ENCODE data around the gene RNF213.

The RNF213 gene

DNA sequence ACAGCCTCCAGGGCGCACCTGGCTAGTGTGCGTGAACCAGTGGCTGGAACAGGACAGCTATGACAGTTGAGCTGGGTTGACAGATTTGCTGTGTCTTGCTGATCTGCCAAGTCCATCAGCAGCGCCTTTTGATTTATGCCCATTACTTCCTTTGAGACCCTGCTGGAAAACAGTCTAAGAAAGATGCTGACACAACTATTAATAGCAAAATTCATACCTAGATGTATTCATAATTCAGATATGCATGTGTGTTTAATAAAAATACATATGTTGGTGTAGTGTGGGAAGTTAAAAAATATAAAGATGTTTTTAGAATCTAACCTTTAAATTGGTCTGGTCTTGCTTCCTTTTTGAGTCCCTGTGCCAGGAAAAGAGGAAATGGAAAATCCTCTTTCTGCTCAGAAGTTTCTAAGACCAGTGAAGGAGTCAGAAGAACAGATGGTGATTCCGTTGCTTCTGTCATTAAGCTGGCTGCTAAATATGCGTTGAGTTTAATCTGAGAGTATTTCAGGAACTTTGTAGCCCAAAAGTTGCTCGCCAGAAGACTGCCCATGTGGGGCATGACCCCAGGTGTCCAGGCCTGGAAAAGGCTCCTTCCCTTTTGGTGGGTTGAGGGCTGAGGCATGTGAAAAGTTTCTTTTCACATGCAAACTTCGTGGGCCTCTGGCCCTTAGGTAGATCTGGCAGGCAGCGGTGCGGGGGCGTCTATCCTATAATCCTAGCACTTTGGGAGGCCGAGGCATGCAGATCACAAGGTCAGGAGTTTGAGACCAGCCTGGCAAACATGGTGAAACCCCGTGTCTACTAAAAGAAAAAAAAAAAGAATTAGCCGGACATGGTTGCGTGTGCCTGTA is 114.3 kb downstream of the RNF213 start:
- DNase-seq, result no peak

DNA sequence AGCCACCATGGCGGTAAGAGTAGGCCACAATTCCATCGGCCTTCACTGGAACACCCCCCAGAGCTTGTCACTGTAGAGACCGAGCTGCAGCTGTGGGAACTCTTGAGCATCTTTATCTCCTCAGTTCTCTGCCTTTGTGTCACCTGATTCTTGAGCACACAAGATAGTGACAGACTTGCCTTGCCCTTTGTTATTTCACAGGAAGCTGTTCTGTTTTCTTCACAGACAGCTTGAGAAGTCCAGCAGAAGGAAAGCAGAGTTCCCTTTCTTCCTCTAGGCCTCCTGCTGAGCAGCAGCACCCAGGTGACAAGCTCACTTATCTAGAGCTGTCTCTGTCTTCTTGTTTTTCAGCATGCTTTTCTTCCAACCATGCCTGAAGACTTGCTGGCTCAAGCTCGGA is 115.9 kb downstream of the RNF213 start:
- DNase-seq, result no peak

GRCh38 chr17:80377798-80378197 is 117.1 kb downstream of the RNF213 start:
- no peak for DNase-seq

- no peak for DNase-seq
These were observed 118.7 kb downstream of the RNF213 start for GRCh38 chr17:80379348-80379747.

DNA sequence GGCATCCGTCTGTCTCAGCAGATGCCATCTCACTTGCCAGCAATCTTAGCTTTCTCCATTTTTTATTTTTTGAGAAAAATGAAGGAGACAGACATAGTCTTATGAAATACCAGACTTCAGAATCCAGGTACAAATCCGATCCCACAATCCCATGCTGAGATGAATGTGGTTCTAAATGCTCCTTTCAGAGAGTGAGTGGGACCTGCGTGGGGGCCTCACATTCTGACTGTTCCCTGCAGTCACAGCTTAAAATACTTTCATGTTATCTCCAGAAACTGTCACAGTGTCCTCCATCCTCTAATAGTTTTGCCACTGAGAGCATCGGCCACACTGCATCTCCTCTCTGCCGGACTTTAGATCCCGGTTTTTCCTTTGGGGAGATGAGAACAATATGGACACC is 119.4 kb downstream of the RNF213 start:
- no peak for DNase-seq

DNA sequence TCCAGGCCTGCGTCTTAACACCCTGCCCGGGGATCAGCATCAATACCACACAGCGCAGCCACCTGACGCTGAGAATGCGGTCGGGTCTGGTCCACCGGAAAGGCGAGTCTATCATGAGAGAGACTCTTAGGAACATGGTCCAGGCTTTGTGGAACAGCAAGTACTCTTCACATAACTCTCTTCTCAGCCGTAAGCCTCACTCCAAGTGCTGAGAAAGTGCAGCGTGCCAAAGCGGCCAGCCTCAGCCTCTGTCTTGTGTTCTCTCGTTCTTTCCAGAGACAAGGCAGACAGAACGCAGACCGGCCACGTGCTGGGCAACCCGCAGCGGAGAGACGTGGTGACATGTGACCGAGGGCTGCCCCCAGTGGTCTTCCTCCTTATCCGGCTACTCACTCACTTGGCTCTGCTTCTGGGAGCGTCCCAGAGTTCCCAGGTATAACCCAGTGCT is 119.9 kb downstream of the RNF213 start:
- no peak for DNase-seq

DNA sequence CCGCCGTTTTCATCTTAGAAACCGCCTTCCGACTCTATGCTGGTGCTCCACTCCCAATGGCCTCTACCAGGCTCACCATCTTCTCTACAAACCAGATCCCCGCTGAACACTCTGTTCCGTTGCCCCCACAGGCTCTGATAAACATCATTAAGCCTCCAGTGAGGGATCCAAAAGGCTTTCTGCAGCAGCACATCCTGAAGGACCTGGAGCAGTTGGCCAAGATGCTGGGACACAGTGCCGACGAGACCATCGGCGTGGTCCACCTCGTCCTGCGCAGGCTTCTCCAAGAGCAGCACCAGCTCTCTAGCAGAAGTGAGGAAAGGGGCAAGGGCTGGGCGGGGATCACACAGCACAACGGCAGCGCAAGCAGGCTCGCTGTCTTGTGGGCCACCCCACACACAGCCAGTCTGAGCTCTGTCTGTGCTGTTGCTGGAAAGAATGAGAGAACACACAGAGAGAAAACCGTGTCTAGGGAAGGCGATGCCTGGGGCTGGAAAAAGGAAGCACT is 120.8 kb downstream of the RNF213 start:
- no peak for DNase-seq

- DNase-seq, result no peak
These were observed 121.8 kb downstream of the RNF213 start for GRCh38 chr17:80382446-80382845.

DNA sequence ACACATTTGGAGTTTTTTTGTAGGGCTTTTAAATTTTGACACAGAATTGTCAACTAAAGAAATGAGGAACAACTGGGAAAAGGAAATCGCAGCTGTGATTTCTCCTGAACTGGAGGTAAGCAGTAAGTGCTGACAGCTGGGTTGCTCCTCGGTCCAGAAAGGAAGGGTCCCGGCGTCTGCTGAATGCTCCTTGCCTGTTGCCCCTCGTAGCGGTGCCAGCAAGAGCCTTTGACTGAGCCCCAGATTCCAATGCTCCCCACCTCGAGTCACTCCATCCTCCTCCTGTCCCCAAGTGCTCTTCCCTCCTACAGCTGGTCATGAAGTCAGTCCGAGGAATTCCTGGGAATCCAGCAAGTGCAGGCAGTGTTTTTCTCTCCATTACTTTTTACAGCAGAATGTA is 122.3 kb downstream of the RNF213 start:
- no peak for DNase-seq

GRCh38 chr17:80384078-80384960 is 123.7 kb downstream of the RNF213 start:
- DNase-seq, result no peak

- no peak for DNase-seq
These were observed 124.4 kb downstream of the RNF213 start for GRCh38 chr17:80385046-80385445.

- DNase-seq, result no peak
These were observed 125.7 kb downstream of the RNF213 start for GRCh38 chr17:80386341-80386740.

- no peak for DNase-seq
These were observed 126.4 kb downstream of the RNF213 start for GRCh38 chr17:80387071-80387470.

- no peak for DNase-seq
These were observed 127.5 kb downstream of the RNF213 start for GRCh38 chr17:80388175-80388574.

DNA sequence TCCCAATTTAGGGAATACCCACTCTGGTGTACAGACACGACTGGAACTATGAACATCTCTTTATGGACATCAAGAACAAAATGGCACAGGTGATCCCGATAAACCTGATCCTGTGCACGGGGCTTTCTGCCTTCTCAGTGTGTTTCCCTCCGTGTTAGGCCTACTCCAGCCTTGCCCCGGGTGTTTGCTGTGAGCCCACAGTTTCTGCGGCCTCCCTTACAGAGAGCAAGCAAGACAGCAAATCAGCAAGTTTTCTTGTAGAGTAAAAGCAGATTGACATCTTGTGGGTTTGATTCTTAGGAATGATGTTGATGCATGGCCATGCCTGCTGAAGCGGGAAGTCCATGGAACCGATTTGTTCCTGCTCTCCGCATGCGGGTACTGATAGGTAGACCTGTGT is 127.9 kb downstream of the RNF213 start:
- DNase-seq, result no peak

DNA sequence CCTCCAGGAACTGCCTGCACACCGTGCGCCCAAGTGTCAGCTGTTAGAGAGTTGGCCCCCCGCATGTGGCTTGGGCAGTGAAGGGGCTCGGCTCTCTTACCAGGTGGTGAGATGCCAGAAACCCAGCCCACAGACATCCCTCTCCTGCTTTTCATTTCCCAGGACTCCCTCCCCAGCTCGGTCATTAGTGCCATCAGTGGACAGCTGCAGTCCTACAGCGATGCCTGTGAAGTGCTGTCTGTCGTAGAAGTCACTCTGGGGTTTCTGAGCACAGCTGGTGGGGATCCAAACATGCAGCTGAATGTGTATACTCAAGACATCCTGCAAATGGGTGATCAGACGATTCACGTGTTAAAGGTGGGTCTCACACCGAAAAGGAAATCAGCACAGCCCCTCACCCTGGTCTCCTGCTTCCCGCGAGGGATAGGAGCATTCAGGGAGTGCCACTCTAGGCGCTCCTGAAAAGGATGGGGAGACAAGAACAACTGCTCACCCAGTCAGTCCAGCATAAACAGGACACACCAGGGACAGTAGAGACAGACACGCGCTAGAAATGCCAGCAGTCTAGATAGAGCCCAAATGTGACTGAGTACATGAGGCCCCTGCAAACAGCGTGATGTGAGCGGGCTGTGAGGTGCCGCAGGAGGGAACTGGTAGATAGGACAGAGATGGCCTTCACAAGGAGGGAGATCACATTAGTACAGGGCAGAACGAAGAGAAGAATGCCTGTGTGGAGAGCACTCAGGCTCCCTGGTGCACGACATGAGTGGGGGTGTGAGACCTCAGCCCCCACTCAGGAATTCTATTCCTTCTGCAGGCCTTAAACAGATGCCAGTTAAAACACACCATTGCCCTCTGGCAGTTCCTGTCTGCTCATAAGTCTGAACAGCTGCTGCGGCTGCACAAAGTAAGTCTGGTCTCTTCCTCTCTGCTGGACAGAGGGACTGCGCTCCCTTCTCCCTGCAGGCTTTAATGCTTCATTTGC is 128.7 kb downstream of the RNF213 start:
- no peak for DNase-seq

GRCh38 chr17:80393241-80393890 is 132.7 kb downstream of the RNF213 start:
- no peak for DNase-seq

DNA sequence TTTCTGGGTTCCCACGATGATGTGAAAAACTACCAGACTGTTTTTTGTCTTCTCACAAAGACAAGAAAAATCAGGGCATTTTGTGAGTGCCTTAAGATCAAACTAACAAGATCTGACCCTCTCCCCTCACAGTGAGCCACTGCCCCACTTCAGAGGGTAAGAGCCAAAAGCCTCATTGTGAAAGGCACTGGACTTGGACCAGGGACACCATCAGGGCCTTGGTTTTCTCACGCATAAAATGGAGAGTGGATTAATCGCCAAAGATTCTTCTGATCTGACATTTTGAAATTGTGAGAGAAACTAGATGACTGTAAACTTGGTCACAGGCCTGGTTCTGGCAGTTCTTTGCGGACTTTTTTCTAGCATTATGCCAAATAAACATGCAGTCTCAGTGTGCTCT is 133.3 kb downstream of the RNF213 start:
- no peak for DNase-seq

GRCh38 chr17:80394629-80395216 is 134.1 kb downstream of the RNF213 start:
- no peak for DNase-seq

GRCh38 chr17:80395402-80396151 is 134.9 kb downstream of the RNF213 start:
- DNase-seq, result no peak
